ENCODE measurements around the gene SMYD3.

DNA sequence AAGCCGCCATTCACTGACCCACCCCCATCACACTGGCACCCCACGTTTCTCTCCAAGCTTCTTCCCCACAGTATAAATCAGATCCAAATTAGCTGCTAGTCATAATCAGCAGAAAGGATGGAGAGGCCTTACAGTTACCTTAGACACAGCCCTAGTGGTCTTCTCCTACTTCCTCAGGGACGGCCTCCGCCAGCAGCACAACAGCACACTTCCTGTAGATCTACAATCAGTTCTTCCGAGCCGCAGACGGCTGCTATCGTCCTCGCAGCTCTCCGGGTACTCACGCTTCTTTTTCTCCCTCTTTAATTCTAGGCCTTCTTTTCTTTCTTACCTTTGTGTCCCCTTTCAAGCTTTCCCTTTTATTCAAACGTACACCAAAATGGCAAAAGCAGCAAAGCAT lies 313.5 kb downstream of the SMYD3 start:
- TF ChIP-seq CTCF (IDR thresholded peaks at IDR 0.05 in 2 of 3, conservative IDR thresholded peaks at IDR 0.05 in 1 of 3; ENCODE audit: control insufficient read depth in 2 of 3, extremely low read depth in 1 of 3, insufficient read depth in 1 of 3, low read depth in 3 of 3, low read length in 3 of 3), result no peak
- no peak for TF ChIP-seq RAD21 (IDR thresholded peaks at IDR 0.05; ENCODE audit: insufficient read depth, low read depth, low read length)
- no peak for TF ChIP-seq BRCA1 (IDR thresholded peaks at IDR 0.05; ENCODE audit: low read depth, low read length)
- TF ChIP-seq, protein P1, sequence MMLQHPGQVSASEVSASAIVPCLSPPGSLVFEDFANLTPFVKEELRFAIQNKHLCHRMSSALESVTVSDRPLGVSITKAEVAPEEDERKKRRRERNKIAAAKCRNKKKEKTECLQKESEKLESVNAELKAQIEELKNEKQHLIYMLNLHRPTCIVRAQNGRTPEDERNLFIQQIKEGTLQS (IDR thresholded peaks at IDR 0.05; ENCODE audit: borderline replicate concordance, extremely low read depth, low read depth, low read length), result no peak
